Esophagus muscularis mucosa (tissue), 4 donors: Measurements from ENCODE around the gene RAD51B. TPM values are rescaled to one million over a fixed set of nuclear protein-coding genes. Genes with fewer than 3 reads are reported as not detected.

Source experiments
- DNase-seq: peaks from one replicate; pipeline ENCODE4 v3.0.0-alpha.2; 2017; ENCODE audit errors: extremely low spot score
- H3K27ac ChIP-seq, 4 donors: fragments of 200-600 bp; sonication (generic); replicated peaks in 1 of 4; 1 replicate in 3 of 4; 2 replicates in 1 of 4; pipeline ENCODE4 v1.5.1; 2016 to 2019; ENCODE audit warnings: mild to moderate bottlenecking in 1 of 4
- H3K27me3 ChIP-seq, 4 donors: fragments of 200-600 bp; sonication (generic); one replicate each; pipeline versions ENCODE4 v1.5.1 to v1.6.0; 2016 to 2019
- H3K36me3 ChIP-seq, 4 donors: fragments of 200-600 bp; sonication (generic); one replicate each; pipeline ENCODE4 v1.5.1; 2016 to 2019
- H3K4me1 ChIP-seq, 4 donors: fragments of 200-600 bp; sonication (generic); one replicate each; pipeline ENCODE4 v1.5.1; 2016 to 2019
- H3K4me3 ChIP-seq, 4 donors: fragments of 200-600 bp; sonication (generic); 1 replicate in 2 of 4; 2 replicates in 2 of 4; pipeline ENCODE4 v1.5.1; 2016 to 2019; ENCODE audit warnings: mild to moderate bottlenecking in 4 of 4, moderate library complexity in 1 of 4
- H3K9me3 ChIP-seq, 4 donors: fragments of 200-600 bp; sonication (generic); 1 replicate in 3 of 4; 2 replicates in 1 of 4; pipeline ENCODE4 v1.5.1; 2016 to 2019
- EP300 ChIP-seq: sonication (generic); formaldehyde crosslinking; IDR thresholded peaks from one replicate; pipeline ENCODE4 v1.6.1; 2017; ENCODE audit warnings: antibody characterized with exemption
- POLR2A ChIP-seq: fragments of 450-650 bp; IDR thresholded peaks from one replicate; pipeline ENCODE4 v1.6.1; 2017; ENCODE audit warnings: antibody characterized with exemption, moderate library complexity, mild to moderate bottlenecking, low read depth
- POLR2AphosphoS5 ChIP-seq, 2 donors: sonication (generic); formaldehyde crosslinking; IDR thresholded peaks; one replicate each; pipeline ENCODE4 v1.6.1; 2017; ENCODE audit warnings: antibody characterized with exemption in 2 of 2
- WGBS: methylation state at CpG from one replicate; pipeline ENCODE4 v1.1.5; 2018; 5-methylcytosine and 5-hydroxymethylcytosine counted together
- intact Hi-C: fragments of 100-400 bp; cut with DNase I; formaldehyde crosslinking; loops from one replicate; pipeline ENCODE4 v1.15.1; 2023
- total RNA-seq, 4 donors: library from RNA; depleted of rRNA; stranded (reverse); fragments of >200 nt; gene quantifications; one replicate each; pipeline versions ENCODE4 v1.1.0 to v1.2.1, GENCODE V29; 2016
- TF ChIP-seq, protein P1 (sequence below), 3 experiments: fragments of 200-600 bp in 2 of 3; fragments of 450-650 bp in 1 of 3; sonication (generic) in 2 of 3; IDR thresholded peaks; one replicate each; pipeline ENCODE4 v1.5.1; 2017 to 2019; ENCODE audit warnings: antibody characterized with exemption in 3 of 3, mild to moderate bottlenecking in 2 of 3, moderate library complexity in 1 of 3

The RAD51B gene
- total RNA-seq, 4 donors from 2014 or later: 2.8 to 11.1 (median 5.1) TPM

DNA sequence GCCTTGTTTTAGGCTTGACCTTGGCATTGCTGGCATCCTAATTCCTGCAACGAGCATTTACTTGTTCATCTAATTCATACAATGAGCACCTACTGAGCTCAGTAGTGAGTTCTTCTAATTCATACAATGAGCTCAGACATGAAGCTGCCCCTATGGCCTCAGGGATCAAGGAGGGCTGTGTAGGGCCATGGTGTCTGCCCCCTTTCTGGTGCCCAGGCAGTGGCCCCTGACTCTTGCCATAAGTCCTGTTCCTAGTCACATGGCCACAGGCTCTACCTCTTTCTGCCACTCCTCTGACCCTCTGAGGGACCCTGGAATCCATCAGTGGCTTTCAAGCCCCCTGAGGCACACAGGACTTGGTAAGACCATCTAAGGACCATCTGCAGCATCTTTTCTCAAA is 824.5 kb downstream of the RAD51B start:
- Histone ChIP-seq H3K27me3 (no peaks in the 10 kb centered on the region), H3K9me3 (peaks cover 0 to 19% (median 9%) of the 10 kb centered on the region in 4 donors), H3K36me3 (no peaks in the 10 kb centered on the region), H3K27ac (peak overlapping the region; percentile 44 to 57 (median 50)), H3K4me1 (peaks cover 16 to 42% (median 29%) of the 10 kb centered on the region in 4 donors), H3K4me3 (no peak overlapping the region)
- TF ChIP-seq EP300: no peak
- TF ChIP-seq POLR2AphosphoS5 (IDR thresholded peaks at IDR 0.05): no peak
- TF ChIP-seq POLR2A: no peak
- TF ChIP-seq, protein P1, sequence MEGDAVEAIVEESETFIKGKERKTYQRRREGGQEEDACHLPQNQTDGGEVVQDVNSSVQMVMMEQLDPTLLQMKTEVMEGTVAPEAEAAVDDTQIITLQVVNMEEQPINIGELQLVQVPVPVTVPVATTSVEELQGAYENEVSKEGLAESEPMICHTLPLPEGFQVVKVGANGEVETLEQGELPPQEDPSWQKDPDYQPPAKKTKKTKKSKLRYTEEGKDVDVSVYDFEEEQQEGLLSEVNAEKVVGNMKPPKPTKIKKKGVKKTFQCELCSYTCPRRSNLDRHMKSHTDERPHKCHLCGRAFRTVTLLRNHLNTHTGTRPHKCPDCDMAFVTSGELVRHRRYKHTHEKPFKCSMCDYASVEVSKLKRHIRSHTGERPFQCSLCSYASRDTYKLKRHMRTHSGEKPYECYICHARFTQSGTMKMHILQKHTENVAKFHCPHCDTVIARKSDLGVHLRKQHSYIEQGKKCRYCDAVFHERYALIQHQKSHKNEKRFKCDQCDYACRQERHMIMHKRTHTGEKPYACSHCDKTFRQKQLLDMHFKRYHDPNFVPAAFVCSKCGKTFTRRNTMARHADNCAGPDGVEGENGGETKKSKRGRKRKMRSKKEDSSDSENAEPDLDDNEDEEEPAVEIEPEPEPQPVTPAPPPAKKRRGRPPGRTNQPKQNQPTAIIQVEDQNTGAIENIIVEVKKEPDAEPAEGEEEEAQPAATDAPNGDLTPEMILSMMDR (IDR thresholded peaks at IDR 0.05): no peak
- DNase-seq: no peak
- WGBS: 87% methylated on average over 1 of the region's 1 CpG
- intact Hi-C loops: no loop called here

DNA sequence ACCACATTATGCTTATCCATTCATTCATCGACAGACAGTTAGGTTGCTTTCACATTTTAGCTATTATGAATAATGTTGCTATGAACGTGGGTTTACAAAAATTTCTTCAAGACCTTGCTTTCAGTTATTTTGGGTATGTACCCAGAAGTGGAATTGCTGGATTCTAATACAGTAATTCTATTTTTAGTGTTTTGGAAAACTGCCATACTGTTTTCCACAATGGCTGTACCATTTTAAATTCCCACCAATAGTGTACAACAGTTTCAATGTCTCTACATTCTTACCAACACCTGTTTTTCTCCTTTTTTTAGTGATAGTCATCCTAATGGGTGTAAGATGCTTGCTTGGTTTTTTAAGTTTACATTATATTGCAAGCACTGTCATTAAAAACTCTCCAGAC is 825.8 kb downstream of the RAD51B start:
- Histone ChIP-seq H3K27ac (peak overlapping the region; percentile 13 to 57 (median 44)), H3K4me1 (peaks cover 9 to 36% (median 22%) of the 10 kb centered on the region in 4 donors), H3K27me3 (no peaks in the 10 kb centered on the region), H3K36me3 (no peaks in the 10 kb centered on the region), H3K9me3 (peaks cover 0 to 19% (median 9%) of the 10 kb centered on the region in 4 donors), H3K4me3 (no peak overlapping the region)
- TF ChIP-seq EP300 (no peak), POLR2AphosphoS5 (IDR thresholded peaks at IDR 0.05) (no peak), POLR2A (no peak)
- TF ChIP-seq, protein P1 (IDR thresholded peaks at IDR 0.05): no peak
- DNase-seq: no peak
- WGBS: 53% methylated on average over 2 of the region's 2 CpGs
- intact Hi-C loops: no loop called here

- TF ChIP-seq, protein P1 (IDR thresholded peaks at IDR 0.05): no peak
- TF ChIP-seq EP300 (no peak), POLR2A (no peak), POLR2AphosphoS5 (IDR thresholded peaks at IDR 0.05) (no peak)
These were observed 830.1 kb downstream of the RAD51B start for GRCh38 chr14:68649476-68650189.

DNA sequence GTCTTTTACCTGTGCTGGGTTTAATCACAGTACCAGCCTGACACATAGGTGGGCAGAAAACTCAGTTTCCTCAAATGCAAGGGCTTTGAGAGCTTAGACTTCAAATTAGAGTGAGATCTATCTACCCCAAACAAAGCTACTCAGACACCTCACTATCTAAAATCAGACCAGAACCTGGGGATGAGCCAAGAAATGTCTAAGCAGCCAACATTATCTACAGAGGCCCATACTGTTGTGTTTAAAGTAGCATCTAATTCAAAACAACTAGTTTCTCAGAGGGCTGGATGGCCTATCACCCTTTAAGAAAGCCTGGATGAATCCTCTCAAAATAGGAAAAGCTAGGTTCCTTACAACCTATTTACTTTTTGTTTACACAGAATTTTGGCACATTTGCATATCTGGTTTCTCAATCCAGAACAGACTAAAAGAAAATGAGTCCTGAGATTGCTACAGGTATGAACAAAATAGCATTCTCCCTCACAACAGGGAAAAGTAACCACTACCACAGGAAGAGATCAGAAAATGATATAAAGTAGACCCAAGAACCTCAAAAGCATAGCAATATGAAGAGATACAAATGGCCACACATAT is 830.9 kb downstream of the RAD51B start:
- H3K4me3 ChIP-seq: no peak overlapping the region
- intact Hi-C loops: loop anchor here (10.0 kb wide), 1 partner anchor 96 kb away; no protein-coding TSS in a partner anchor
- no peaks in the 10 kb centered on the region for H3K36me3 ChIP-seq
- TF ChIP-seq POLR2A (no peak), POLR2AphosphoS5 (IDR thresholded peaks at IDR 0.05) (no peak)
- no peak for DNase-seq
- peak overlapping the region; percentile 88 to 91 (median 90) for H3K27ac ChIP-seq
- peaks cover 25 to 73% (median 59%) of the 10 kb centered on the region in 4 donors for H3K4me1 ChIP-seq
- H3K27me3 ChIP-seq: no peaks in the 10 kb centered on the region
- H3K9me3 ChIP-seq: no peaks in the 10 kb centered on the region

More at GRCh38 chr14:68649476-68650189, 830.1 kb downstream of the RAD51B start:
- no peaks in the 10 kb centered on the region for H3K27me3 ChIP-seq
- H3K9me3 ChIP-seq: no peaks in the 10 kb centered on the region
- WGBS: 84% methylated on average over 7 of the region's 7 CpGs
- peaks cover 22 to 73% (median 57%) of the 10 kb centered on the region in 4 donors for H3K4me1 ChIP-seq
- no peaks in the 10 kb centered on the region for H3K36me3 ChIP-seq
- H3K4me3 ChIP-seq: no peak overlapping the region
- DNase-seq: no peak
- intact Hi-C loops: loop anchor here (10.0 kb wide), 1 partner anchor 95 kb away; no protein-coding TSS in a partner anchor
- H3K27ac ChIP-seq: peak overlapping the region; percentile 88 to 91 (median 90)

DNA sequence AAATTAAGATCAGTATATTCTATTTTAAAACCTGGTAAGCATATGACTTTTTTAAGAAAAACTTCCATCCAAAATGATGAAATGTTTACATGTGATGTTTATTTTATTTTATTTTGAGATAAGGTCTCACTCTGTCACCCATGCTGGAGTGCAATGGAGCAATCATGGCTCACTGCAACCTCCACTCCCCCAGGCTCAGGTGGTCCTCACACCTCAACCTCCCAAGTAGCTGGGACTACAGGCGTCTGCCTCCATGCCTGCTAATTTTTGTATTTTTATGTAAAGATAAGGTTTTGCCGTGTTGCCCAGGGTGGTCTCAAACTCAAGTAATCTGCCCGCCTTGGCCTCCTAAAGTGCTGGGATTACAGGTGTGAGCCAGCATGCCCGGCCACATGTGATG is 831.5 kb downstream of the RAD51B start:
- Histone ChIP-seq H3K27ac (peak overlapping the region; percentile 88 to 91 (median 90)), H3K9me3 (no peaks in the 10 kb centered on the region), H3K4me3 (no peak overlapping the region), H3K27me3 (no peaks in the 10 kb centered on the region), H3K36me3 (no peaks in the 10 kb centered on the region), H3K4me1 (peaks cover 30 to 73% (median 59%) of the 10 kb centered on the region in 4 donors)
- WGBS: 74% methylated on average over 4 of the region's 4 CpGs
- DNase-seq: no peak
- TF ChIP-seq, protein P1 (IDR thresholded peaks at IDR 0.05): no peak
- TF ChIP-seq POLR2A (no peak), POLR2AphosphoS5 (IDR thresholded peaks at IDR 0.05) (no peak), EP300 (no peak)
- intact Hi-C loops: loop anchor here (10.0 kb wide), 1 partner anchor 96 kb away; no protein-coding TSS in a partner anchor
